Measurements from ENCODE around the gene HLF.

GRCh38 chr17:55334285-55334684, 69.5 kb downstream of the HLF start:
- TF ChIP-seq CTCF (conservative IDR thresholded peaks at IDR 0.05), result no peak
- no peak for TF ChIP-seq EZH2 (IDR thresholded peaks at IDR 0.05; ENCODE audit: low read depth)

Data from PC-9 (cell line).